NT2/D1 (cell line): ENCODE data around the gene SLC46A1.

ENCODE experiments used
- SUZ12 ChIP-seq: IDR thresholded peaks from 2 replicates; pipeline ENCODE4 v1.6.1; 2011; ENCODE audit not compliant: insufficient read length, insufficient read depth; ENCODE audit errors: extremely low read depth
- YY1 ChIP-seq: IDR thresholded peaks from 2 replicates; pipeline ENCODE4 v1.6.1; 2011; ENCODE audit not compliant: insufficient read length, insufficient read depth
- ZNF274 ChIP-seq: IDR thresholded peaks from 2 replicates; pipeline ENCODE4 v1.6.1; 2011; ENCODE audit warnings: mild to moderate bottlenecking, low read depth, low read length

- TF ChIP-seq YY1 = no peak
- no peak for TF ChIP-seq SUZ12
- TF ChIP-seq ZNF274 = no peak
Measured at GRCh38 chr17:28407130-28407973, 1.3 kb upstream of the SLC46A1 start.
